Mammary epithelial cell (primary cell): Measurements from ENCODE around the gene SLC66A1.

ENCODE experiments used
- CTCF ChIP-seq, 2 donors: IDR thresholded peaks in 1 of 2; conservative IDR thresholded peaks in 1 of 2; 2 replicates each; pipeline ENCODE4 v1.5.1; 2011 to 2012; ENCODE audit warnings: inconsistent platforms in 2 of 2, low read length in 2 of 2, mild to moderate bottlenecking in 2 of 2, control low read depth in 1 of 2, low read depth in 1 of 2; ENCODE audit not compliant: insufficient read depth in 1 of 2; ENCODE audit errors: extremely low read depth in 1 of 2
- EZH2 ChIP-seq: IDR thresholded peaks from 2 replicates; pipeline ENCODE4 v1.6.1; 2012; ENCODE audit warnings: low read length, inconsistent platforms, borderline replicate concordance

GRCh38 chr1:19283891-19284290 lies 28.2 kb upstream of the SLC66A1 start:
- no peak for TF ChIP-seq CTCF (conservative IDR thresholded peaks at IDR 0.05 in 1 of 2, IDR thresholded peaks at IDR 0.05 in 1 of 2; ENCODE audit: extremely low read depth in 1 of 2, insufficient read depth in 1 of 2, low read depth in 1 of 2, low read length in 2 of 2)
- TF ChIP-seq EZH2, result no peak
